ENCODE measurements around the gene IRF2BP2. TPM values are rescaled to one million over a fixed set of nuclear protein-coding genes. Genes with fewer than 3 reads are reported as not detected.

IRF2BP2 gene
- total and polyA plus RNA-seq, 10 of the 15 experiments (the other 5 are each of a cell fraction or from before 2014, with no cell fraction given): 7.5 to 114 (median 52.3) TPM

GRCh38 chr1:234632225-234632624 is 22.2 kb upstream of the IRF2BP2 start (continued):
- TF ChIP-seq E4F1 (IDR thresholded peaks at IDR 0.05; ENCODE audit: borderline replicate concordance, partially characterized antibody) (no peak), NFXL1 (IDR thresholded peaks at IDR 0.05; ENCODE audit: borderline replicate concordance) (no peak), BRCA1 (IDR thresholded peaks at IDR 0.05; ENCODE audit: low read depth, low read length) (no peak), RFX5 (IDR thresholded peaks at IDR 0.05; ENCODE audit: low read depth, low read length) (no peak), ATF3 (IDR thresholded peaks at IDR 0.05; ENCODE audit: borderline replicate concordance, extremely low read depth, low read depth, low read length) (no peak), PML (IDR thresholded peaks at IDR 0.05; ENCODE audit: low read length) (no peak), REST (IDR thresholded peaks at IDR 0.05; ENCODE audit: low read depth, low read length) (no peak), TAF1 (IDR thresholded peaks at IDR 0.05; ENCODE audit: borderline replicate concordance, low read depth, low read length) (no peak), IKZF2 (IDR thresholded peaks at IDR 0.05) (no peak)
